ENCODE results near the gene LCNL1.
"Not testable (repeated sequence)": the region's sequence is repeated elsewhere in the genome, so short reads cannot be mapped to it uniquely, and the experiment has no call there.

LCNL1 gene

GRCh38 chr9:136995362-136995761 is 12.6 kb downstream of the LCNL1 start:
- no peak for FAIRE-seq

- no peak for FAIRE-seq
Measured at GRCh38 chr9:136995772-136996311, 13.0 kb downstream of the LCNL1 start.

DNA sequence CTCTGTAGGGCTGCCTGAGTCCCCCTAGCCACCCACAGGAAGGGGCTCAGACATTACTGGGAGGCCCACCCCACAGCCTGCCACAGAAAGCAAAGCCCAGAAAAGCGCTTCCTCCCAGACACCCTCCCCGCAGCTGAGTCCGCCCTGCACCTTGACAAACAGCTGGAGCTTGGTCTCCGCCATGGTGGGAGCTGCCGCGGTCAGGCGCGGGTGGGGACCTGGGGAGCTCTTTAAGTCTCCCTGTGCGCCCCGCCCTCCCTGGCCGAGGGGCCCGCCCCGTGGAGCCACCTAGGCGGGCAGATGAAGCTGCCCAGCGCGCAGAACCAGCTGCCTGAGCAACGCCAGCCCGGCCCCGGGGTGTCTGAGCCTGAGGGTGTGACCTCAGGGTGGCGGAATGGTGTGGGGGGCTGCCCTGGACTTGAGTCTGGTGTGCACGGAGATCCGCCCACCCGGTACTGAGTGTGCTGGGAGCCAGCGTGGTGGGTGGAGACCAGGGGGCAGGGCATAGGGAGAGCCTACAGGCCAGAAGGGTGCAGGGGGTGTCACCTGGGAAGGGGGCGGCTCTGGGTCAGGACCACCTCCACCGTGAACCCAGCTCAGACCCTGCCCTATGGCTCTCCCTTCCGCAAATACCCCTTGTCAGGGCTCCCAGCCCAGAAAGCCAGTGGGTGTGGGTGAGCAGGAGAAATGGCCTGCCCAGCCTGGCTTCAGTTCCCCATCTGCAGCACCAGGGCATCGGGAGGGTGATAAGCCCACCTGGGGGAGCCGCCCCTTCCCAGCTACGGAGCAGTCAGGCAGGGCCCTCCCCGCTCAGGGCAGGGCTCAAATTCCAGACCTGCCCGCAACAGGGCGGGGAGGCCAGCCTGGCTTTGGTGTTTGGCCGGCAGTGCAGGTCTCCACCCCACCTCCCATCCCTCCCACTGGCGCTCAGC is 13.8 kb downstream of the LCNL1 start, which contains the start of gene CLIC3:
TSS of gene CLIC3 (minus strand) at position 208 of the 932 bp plus-strand sequence. CDS start at position 183, 25 bp downstream.
- no peak for FAIRE-seq

- no peak for FAIRE-seq
Measured at GRCh38 chr9:136997371-136997770, 14.6 kb downstream of the LCNL1 start.

GRCh38 chr9:136997830-136998234 is 15.0 kb downstream of the LCNL1 start:
- FAIRE-seq = no peak

- no peak for FAIRE-seq
Measured at GRCh38 chr9:137000177-137000930, 17.6 kb downstream of the LCNL1 start.

- no peak for FAIRE-seq
Measured at GRCh38 chr9:137001857-137002645, 19.3 kb downstream of the LCNL1 start.

DNA sequence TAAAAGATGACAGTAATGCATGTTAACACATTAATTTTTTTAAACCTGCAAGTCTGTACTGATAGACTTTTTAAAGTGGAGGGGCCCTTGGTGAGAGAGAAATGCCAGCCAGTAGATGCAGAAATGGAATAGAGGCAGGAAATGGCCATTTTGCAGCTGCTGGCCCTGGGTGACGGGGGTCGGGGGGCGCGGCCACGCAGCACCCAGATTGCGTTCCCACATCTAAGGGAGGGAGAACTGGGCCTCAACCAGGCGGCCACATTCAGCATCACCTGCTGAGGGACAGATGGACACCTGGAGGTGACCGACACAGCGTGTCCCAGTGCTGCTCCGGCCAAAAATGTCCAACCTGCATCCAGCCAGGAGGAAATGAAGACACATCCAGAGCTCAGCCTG is 19.9 kb downstream of the LCNL1 start:
- FAIRE-seq = no peak

DNA sequence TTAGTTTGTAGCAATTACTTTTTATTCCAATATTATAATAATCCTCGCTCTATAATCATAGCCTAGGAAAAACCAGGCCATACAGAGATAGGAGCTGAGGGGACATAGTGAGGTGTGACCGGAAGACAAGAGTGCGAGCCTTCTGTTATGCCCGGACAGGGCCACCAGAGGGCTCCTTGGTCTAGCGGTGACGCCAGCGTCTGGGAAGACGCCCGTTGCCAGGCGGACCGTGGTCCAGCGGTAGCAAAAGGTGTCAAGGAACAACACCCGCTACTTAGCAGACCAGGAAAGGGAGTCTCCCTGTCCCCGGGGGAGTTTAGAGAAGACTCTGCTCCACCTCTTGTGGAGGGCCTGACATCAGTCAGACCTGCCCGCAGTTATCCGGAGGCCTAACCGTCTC is 21.5 kb downstream of the LCNL1 start:
- FAIRE-seq = not testable (repeated sequence)

DNA sequence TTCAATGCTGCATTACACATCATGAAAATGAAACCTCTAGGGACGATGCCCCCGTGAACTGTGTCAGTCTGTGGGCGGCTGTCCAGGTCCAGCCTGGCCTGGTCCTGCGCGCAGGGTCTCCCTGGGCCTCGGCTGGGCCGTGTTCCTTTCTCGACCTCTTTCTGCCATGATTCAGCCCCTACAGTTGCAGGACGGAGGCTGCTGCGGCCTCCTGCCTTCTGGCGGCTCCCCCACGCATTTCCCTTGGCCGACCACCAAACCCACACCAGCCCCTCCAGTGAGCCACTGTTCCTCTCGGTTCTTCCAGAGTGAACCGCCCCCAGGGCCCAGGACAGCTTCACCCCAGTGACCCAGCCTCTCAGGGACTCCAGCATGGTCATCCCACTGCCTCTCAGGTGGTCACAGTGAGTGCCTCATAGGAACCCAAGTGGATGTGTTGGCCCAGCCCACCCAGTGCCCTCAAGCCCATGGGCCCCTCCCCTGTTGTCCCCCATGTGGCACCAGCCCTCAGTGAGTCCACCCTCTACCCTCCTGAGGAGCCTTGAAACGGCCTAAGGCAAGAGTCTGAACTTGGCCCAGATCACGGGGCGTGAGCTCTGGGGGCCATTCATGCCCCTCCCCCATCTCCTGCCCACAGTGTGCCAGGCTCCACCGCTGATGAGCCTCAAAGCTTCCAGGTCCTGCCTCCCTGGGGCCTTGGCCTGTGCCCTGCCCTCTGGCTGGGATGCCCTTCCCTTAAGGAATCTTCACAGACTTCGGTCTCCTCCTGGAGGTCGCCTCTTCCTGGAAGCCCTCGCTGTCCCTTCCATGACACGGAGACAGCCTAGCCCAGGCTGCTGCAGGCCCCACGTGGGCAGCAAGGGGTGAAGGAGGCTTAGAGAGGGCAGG is 23.6 kb downstream of the LCNL1 start:
- no peak for FAIRE-seq

GRCh38 chr9:137007108-137007815 is 24.5 kb downstream of the LCNL1 start:
- FAIRE-seq = no peak

GRCh38 chr9:137007816-137008270 is 25.1 kb downstream of the LCNL1 start:
- no peak for FAIRE-seq

- no peak for FAIRE-seq
Measured at GRCh38 chr9:137008312-137008711, 25.5 kb downstream of the LCNL1 start.

- no peak for FAIRE-seq
Measured at GRCh38 chr9:137009217-137009616, 26.4 kb downstream of the LCNL1 start.

DNA sequence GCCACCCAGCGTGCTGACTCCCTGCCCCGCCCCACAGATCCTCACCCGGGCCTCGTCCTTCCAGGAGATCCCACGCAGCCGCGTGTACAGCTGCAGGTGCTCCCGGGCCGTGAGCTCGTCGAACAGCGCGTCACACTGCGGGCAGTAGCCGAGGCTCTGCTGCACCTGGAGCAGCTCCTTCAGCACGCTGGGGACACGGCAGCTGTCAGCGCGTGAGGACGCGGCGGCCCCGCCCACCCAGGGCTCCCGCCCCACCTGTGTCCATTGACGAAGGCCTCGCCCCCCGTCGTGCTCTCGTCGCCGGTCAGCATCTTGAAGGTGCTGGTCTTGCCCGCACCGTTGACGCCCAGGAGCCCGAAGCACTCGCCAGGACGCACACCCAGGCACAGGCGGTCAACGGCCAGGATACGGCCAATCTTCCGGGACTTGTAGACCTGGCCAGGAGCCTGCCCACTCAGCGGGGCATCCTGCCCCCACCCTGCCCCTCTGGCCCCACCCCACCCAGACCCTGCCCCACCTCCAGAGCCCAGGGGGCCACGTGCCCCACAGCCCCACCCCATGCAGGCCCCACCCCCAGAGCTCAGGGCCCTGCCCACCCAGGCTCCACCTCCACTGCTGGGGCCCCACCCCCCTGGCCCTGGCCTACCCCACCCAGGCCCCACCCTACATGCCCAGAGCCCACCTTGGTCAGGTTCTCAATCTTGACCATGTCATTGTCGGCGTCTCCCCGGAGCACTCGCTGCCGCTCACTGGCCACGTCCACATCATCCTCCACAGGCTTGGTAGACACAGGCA is 27.3 kb downstream of the LCNL1 start:
- FAIRE-seq = no peak

DNA sequence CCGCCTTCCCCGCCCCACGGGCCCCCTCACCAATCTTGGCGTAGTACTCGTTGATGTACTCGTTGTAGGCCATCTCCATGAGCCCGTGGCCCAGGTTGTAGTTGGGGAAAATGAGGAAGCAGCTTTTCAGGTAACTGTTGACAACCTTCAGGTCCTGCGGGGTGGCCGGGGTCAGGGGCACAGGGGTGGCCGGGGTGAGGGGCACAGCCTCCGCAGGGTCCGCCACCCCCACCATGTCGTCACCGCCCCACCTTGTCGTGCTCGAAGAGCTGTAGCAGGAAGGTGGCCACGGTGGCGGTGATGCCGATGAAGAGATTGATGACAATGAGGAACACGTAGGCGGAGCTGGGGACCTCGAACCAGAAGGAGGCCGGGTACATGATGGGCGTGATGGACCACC is 28.4 kb downstream of the LCNL1 start:
- FAIRE-seq = no peak

- FAIRE-seq = no peak
Measured at GRCh38 chr9:137011907-137012675, 29.3 kb downstream of the LCNL1 start.

GRCh38 chr9:137012694-137013570 is 30.1 kb downstream of the LCNL1 start:
- no peak for FAIRE-seq
